Activated CD4-positive, alpha-beta T cell treated with anti-CD3 and anti-CD28 coated beads, Interleukin-2, amount 50 U/mL, for 24 hours (primary cell): ENCODE results near the gene ZMIZ2.

Experiments used
- DNase-seq, 2 donors: peaks; one replicate each; pipeline ENCODE4 v3.0.0-alpha.2; 2020; ENCODE audit warnings: low read depth in 1 of 2, low spot score in 1 of 2

Gene ZMIZ2

DNA sequence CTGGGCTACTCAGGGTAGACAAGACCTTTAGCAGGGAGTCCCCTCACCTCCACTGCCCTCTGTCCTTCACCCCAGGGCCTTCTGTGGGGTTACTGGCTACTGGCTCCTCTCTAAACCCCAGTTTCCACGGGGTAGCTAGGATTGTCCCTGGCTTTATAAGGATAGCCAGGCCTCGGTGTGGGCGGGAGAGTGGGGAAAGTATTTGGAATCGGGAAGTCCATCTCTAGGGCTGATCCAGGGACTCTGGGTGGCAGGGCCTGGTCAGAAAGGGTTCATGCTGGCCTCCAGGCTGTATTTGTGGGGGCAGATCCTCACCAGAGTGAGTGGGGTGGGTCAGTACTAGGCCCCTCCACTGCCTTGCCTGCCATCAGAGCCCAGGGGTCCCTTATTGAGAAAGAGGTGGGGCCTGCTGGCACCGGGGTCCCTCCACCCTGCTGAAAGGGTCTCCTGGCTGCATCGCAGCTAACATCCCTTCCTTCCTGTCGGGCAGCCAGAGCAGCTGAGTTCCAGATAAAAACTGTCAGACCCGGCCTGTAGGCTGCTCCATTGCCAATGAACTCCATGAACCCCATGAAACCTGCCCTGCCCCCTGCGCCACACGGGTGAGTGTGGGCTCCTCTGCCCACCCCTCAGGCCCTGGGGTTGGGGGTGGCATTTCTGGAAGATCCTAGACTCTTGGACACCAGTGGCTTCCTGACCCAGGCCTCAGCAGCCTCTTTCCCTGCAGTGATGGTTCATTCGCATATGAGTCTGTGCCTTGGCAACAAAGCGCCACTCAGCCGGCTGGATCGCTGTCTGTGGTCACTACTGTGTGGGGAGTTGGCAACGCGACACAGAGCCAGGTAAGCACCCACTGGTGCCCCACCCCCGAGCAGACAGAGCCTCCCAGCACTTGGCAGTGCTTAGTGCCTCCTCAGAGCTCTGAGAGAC lies 7.3 kb downstream of the ZMIZ2 start:
- DNase-seq: no peak

DNA sequence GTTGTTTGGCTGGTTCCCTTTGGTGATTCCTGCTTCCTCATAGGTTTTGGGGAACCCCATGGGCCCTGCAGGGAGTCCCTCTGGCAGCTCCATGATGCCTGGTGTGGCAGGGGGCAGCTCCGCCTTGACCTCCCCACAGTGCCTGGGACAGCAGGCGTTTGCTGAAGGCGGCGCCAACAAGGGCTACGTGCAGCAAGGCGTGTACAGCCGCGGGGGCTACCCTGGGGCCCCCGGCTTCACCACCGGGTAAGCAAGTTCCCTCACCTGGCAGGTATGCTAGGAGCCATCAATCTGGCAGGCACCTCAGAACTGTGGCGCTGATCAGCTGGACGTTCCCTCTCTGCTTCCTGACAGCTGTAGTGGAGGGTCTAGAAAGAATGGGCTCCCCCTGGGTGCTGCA lies 8.3 kb downstream of the ZMIZ2 start:
- DNase-seq: no peak

DNA sequence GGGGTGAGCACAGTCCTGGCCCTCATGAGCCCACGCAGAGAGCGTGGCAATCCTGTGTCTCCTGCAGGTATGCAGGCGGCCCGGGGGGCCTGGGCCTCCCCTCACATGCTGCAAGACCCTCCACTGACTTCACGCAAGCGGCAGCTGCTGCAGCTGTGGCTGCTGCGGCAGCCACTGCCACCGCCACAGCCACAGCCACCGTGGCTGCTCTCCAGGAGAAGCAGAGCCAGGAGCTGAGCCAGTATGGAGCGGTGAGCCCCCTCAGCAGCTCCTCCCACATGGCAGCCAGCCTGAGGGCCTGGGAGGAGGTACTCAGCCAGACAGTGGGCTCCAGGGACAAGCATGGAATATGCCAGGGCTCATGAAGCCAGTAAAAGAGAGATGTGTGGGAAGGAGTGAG lies 8.7 kb downstream of the ZMIZ2 start:
- no peak for DNase-seq

DNA sequence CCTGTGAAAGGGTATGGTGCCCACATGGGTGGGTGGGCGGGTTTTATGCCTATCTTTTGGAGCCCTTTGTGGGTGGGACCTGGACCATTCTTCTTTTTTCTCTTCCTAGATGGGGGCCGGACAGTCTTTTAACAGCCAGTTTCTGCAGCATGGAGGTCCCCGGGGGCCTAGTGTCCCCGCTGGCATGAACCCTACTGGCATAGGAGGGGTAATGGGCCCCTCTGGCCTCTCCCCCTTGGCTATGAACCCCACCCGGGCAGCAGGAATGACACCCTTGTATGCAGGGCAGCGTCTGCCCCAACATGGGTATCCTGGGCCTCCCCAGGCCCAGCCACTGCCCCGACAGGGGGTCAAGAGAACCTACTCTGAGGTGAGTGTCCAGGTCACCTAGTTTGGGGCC lies 9.1 kb downstream of the ZMIZ2 start:
- DNase-seq: no peak

DNA sequence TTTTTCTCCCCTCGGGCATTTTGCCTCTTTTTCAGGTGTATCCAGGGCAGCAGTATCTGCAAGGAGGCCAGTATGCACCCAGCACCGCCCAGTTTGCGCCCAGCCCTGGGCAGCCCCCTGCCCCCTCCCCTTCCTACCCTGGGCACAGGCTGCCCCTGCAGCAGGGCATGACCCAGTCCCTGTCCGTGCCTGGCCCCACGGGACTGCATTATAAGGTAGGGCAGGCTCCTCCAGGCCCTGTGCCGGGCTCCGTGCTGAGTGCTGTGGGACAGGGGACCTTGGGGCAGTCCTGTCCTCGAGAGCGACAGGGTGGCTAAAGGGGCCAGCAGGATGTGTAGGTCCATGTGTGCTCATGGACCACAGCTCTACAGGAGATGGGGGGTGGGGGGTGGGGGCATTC lies 10.6 kb downstream of the ZMIZ2 start:
- no peak for DNase-seq

DNA sequence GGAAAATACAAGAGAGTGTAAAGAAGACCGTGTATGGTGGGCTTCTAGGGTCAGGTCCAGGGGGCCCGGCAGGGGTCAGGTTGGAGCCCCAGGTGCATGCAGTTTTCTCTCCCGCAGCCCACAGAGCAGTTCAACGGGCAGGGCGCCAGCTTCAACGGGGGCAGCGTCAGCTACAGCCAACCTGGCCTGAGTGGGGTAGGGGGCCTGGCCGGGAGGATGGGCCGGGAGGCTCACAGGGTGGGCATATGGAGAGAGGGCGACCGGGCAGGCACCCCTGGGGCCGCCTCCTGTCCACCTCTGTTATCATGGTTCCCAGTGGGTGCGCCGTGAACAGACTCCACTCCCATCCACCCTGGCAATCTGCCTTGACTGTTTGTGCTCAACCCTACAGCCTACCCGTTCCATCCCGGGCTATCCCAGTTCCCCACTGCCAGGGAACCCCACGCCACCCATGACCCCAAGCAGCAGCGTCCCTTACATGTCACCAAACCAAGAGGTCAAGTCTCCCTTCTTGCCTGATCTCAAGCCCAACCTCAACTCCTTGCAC lies 11.5 kb downstream of the ZMIZ2 start:
- DNase-seq: no peak

DNA sequence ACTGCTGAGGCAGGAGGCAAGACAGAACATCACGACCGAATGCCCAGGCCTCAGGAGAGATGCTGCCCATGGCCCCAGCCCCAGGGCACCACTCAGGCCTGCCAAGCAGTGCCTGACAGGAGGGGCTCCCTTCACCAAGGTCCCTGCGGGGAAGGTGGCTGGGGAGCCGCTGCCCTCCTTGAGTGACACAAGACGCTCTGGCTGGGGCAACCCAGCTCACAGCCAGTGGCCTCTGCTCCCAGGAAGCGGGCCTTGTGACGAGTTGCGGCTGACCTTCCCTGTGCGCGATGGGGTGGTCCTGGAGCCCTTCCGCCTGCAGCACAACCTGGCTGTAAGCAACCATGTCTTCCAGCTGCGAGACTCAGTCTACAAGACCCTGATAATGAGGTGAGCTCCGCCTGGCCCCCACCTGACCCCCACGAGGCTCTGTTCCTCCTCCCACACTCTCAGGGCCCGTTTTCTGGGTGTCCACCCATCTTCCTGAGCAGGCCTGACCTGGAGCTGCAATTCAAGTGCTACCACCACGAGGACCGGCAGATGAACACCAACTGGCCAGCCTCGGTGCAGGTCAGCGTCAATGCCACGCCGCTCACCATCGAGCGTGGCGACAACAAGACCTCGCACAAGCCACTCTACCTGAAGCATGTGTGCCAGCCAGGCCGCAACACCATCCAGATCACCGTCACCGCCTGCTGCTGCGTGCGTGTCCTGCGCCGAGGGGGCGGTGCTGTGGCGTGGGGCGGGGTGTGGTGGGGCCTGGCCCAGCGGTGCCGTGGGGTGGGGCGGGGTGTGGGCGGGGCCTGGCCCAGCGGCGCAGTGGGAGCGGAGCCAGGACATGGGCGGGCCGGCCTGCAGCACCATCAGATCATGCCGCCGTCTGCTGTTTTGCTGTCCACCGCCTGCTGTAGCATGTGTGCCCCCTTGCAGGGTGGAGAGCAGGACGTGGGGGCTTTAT lies 12.8 kb downstream of the ZMIZ2 start:
- DNase-seq: no peak

DNA sequence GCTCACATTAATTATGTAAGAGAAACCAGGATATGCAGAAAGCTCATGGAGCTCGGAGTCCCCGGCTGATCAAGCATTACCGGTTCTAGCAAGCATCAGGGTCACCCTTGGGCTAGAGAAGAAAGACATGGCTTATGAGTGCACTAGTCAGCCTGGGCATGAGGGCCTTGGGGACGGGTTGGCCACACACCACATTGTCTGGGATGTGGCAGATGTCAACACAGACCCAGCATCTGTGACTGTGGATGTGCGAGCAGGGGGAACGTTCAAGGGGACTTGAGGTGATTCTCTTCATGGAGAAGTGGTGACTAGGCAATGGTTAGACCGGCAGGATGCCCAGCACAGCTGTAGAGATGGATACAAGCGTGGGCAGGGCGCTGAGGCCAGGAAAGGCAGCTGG lies 13.7 kb downstream of the ZMIZ2 start:
- DNase-seq: no peak

DNA sequence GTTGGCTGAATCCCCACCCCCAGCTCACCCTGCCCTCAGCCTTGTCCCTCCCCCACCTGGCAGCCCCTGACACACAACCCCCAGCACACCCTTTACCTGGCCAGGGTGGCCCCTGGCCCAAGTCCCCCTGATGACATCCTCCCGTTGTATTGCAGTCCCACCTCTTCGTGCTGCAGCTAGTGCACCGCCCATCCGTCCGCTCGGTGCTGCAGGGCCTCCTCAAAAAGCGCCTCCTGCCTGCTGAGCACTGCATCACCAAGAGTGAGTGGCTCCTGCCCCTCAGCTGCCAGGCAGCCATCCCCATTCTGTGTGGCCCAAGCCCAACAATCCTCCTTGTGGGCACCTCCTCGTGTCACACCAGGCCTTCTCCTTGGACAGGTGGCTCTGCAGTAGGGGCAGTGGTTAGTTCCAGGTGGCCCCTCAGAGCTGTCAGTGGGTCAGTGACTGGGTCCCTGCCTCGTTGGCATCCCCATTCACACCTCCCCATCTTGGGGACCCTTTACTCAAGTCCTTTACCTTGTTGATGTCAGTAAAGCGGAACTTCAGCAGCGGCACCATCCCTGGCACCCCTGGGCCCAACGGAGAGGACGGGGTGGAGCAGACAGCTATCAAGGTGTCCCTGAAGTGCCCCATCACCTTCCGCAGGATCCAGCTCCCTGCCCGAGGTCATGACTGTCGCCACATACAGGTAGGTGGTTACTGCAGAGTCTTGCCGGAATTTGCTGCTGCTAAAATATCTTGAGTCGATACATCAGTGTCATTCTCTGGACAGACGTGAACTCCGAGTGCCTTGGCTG lies 14.3 kb downstream of the ZMIZ2 start:
- DNase-seq: no peak

DNA sequence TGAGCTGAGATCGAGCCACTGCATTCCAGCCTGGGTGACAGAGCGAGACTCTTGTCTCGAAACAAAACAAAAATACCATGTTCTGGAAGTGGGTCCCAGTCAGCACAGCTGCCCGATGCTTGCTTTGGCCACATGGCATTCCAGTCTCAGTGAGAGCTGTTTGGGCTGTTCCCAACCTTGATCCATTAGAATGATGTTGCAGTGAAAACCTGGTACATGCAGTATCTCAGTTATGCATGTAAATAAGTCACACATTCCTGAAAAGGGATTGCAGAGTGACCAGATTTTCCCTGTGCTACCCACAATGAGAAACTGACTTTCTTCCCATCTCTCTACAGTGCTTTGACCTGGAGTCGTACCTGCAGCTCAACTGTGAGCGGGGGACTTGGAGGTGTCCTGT lies 15.4 kb downstream of the ZMIZ2 start:
- DNase-seq: no peak

DNA sequence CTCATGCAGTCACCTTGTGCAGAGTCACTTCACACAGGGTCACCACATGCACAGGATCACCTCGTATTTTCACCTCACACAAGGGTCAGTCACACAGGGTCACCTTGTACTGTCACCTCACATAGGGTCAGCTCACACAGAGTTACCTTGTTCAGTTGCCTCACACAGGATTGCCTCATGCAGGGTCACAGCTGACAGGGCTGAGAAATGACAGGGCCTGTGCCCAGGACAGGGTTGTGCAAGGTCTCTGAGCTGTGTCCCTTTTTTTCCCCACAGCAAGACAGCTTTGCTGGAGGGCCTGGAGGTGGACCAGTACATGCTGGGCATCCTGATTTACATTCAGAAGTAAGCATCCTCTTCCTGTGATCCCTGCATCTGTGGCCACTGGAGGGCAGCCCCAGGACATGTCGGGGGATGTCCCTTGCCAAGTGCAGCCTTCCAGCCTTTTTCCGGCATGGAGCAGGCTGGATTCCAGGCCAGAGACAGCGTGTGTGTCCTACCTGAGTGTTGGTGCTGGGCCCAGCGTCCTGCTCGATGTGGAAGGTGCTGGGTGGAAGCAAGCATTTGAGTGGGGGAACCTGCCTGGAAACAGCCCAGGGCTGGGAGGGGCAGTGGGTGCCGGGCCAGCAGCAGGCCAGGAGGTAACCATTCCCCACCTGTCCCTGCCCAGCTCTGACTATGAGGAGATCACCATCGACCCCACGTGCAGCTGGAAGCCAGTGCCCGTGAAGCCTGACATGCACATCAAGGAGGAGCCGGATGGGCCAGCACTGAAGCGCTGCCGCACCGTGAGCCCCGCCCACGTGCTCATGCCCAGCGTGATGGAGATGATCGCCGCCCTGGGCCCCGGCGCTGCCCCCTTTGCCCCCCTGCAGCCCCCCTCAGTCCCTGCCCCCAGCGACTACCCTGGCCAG lies 16.3 kb downstream of the ZMIZ2 start:
- no peak for DNase-seq

DNA sequence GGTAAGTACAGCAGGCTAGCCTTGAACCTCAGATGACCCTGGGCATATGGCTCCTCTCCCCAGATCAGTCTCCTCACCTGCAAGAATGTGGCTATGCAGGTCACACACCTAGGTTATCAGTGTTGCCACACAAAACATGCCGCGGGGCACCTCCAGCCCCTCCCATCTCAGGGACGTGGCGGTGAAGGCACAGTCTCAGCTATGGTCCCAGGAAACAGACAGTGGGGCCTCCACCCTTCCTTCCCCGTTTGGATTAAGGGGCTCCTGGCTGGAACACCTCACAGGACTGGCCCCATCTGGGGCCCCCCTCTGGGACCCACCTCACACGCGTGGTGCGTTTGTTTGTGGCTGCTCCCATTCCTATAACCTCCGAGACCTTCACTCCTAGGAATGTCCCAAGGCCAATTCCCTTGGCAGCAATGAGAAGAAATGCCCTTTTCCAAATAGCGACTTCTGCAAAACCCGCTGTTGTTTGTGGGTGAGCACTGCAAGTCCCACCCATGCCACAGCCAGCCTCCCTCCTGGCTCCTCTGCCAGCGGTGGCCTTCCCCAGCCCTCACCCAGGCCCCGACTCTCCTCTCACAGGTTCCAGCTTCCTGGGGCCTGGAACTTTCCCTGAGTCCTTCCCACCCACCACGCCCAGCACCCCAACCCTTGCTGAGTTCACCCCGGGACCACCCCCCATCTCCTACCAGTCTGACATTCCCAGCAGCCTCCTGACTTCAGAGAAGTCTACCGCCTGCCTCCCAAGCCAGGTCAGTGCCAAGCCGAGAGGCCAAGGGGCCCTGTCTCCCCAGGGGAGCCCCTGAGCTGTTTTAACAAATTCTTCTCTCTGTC lies 17.1 kb downstream of the ZMIZ2 start:
- DNase-seq: no peak

DNA sequence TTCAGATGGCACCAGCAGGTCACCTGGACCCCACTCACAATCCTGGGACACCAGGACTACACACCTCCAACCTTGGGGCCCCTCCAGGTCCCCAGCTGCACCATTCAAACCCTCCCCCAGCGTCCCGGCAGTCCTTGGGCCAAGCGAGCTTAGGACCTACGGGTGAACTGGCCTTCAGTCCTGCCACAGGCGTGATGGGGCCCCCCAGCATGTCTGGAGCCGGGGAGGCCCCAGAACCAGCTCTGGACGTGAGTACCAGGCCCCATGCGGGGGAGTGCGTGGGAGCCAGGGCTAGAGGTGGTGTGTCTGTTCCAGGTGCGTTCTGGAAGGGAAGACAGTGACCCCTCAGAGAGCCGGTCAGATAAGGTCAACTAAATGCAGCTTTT lies 17.8 kb downstream of the ZMIZ2 start:
- DNase-seq: no peak

DNA sequence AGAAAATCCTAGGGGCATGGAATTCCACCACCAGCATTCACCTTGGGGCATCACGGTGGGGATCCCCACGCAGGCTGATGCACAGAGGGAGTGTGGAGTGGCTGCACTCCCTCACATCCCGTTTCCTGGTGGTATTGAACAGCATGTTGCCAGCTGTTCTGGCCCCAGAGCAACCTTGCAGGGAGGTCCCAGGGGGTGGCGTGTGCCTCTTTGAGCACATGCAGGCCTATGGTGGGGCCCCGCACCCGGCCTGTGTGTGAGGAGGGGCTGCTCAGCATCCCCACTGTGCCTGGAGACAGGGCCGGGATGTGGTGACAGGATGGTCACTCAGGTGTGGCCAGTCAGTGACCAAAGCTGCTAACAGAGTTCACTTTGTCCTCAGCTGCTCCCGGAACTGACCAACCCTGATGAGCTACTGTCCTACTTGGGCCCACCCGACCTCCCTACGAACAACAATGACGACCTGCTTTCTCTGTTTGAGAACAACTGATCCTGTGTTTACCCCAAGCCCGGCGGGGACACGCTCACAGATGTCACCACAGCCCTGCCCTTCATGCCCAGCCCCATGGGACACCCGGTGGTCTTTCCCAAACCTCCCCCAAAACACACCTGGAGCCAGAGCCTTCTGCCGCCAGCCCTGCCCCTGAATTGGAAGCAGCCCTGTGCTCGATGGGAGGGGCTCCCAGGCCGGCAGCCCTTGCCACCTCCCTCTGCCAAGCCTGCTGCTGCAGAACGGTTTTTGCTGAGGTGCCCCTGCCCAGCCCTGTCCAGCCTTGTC lies 18.7 kb downstream of the ZMIZ2 start:
- DNase-seq: no peak

DNA sequence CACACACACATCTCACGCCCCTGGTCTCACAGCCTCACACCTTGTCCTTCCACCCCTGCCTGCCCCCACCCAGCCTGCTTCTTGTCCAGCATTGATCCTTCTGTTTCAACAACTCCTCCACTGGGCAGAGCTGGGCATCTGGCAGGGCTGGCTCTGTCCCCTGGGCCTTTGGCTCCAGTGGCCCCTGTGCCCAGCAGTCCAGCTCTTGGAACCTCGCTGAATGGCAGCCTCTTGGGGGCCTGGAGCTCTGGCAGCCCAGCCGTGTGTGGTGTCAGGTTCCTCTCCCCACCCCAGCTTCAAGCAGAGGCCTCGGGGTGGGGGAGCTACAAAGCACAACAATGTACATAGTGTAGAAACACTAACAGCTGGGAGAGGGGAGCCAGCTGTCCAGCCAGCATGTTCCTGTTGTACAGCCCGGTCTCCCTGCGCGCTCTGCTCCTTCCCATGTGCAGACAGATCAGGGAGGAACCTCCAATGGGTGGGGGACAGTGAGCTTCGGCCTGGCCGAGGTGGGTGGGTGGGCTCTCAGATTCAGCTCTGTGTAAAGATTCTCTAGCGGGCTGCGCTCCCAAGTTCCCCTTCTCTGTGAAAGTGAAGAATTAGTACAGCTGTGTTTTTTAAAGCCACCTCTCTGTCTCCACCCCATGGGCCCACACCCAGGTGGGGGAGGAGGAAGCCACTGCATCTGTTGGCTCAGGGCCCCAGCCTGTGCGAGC lies 19.4 kb downstream of the ZMIZ2 start:
- DNase-seq: no peak

DNA sequence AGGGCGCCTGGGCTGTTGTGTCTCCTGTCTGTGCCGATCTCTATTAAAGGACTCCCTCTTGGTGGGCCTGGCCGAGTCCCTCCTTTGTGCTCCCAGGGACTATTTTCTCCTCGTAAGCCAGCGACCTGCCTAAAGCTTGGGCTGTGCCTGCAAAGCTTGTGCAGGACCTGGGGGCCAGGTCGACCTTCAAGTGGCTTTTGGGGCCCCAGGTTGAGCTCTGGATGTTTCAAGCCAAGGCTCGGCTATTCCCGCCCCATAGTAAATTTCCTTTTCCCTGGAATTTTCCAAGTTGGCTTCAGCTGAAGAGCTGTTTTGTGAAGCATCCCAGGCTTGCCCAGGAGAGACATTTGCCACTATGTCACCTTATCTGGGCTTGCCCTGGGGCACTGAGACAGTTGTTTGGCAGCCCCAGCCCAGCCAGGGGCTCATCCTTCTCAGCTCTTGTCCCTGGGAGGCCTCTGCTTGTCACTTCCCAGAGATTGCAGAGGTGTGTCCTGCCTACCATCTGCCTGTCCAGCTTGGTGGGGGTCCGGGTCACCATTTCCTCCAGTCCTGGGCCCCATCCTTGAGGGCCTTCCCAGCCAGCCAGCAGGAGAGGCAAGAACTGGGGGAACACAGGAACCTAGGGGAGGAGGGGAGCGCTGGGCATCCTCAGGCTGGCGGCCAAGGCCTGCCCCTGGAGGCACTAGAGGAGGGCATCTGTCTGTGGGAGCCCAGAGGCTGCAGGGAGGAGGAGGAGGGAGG lies 20.2 kb downstream of the ZMIZ2 start:
- no peak for DNase-seq

DNA sequence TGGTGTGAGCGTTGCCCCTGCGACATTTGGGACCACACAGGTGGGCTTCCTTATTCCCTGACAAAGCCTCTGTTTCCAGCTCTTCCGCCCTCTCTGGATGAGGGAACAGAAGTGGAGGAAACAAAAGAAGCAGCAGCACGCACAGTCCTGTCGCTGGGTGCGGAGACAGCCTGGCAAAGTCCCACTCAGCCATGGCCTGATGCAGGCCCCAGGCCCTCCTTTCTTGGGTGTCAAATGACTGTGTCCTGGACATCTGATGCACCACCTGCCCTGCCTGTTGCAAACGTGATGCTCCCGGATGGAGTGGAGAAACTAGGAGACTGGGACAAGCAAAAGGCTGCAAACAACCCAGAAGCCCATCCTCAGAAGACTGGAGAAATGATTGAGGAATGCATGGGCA lies 20.7 kb downstream of the ZMIZ2 start:
- no peak for DNase-seq
